Midbrain (tissue), 1 donor: ENCODE data around the gene GUCY2C.
A peak's percentile ranks its signal among the peaks of the same experiment; 100 is the strongest.
"Not testable (repeated sequence)": the region's sequence is repeated elsewhere in the genome, so short reads cannot be mapped to it uniquely, and the experiment has no call there.

Source experiments
- DNase-seq: peaks from one replicate; lab custom pipeline; 2025; lab: John Stamatoyannopoulos, UW

The GUCY2C gene

DNA sequence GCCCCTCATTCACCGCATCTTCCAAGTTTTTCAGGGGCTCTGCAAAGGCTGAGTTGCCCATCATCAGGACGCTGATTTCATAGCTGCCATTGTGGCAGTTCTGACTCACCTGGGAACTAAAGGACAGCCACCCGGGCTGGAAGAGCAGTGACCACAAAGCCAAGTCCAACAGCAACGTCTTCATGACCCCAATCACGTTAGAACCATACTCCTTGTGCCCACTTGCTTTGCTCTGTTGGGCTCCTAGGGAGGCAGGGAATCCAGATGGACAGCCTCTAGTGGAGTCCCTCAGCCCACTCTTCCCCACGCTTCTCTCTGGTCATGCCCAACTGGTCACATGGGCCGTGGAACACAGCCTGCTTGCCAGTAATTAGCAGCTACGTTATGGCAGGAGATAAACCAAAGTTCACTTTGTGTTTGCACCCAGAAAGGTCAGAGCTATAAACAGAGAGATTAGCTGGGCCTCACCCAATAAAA lies at the start of gene GUCY2C:
TSS of gene GUCY2C (minus strand) at position 335 of the 477 bp plus-strand sequence. CDS start at position 184, 151 bp downstream.
- DNase-seq: no peak

DNA sequence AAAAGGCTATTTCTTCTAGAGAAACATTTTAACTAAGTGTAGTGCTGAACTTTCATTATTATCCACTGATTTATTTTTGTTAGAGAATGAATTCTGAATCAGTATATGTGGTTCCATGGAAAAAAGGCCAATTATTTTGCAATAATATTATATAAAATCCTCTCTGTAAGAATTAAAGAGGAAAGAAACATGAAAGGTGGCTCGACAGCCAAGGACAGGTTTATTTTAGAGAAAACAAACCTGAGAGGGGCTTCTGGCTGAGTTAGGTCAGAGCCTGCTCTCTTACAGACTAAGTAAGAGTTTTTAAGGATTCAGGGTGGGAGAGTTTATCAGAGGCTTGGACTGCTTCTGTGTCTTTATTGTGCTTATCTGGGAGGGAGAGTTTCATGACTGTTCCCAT lies 46.7 kb upstream of the GUCY2C start:
- no peak for DNase-seq

DNA sequence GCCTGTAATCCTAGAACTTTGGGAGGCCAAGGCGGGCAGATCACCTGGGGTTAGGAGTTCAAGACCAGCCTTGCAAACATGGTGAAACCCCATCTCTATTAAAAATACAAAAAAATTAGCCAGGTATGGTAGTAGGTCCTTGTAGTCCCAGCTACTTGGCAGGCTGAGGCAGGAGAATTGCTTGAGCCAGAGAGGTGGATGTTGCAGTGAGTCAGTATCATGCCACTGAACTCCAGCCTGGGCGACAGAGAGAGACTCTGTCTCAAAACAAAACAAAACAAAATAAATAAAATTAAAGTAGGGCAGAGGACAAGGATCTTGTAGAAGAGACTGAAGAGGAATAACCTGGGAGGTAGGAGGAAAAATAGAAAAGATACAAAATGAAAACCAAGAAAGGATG lies 45.5 kb upstream of the GUCY2C start:
- DNase-seq: no peak

DNA sequence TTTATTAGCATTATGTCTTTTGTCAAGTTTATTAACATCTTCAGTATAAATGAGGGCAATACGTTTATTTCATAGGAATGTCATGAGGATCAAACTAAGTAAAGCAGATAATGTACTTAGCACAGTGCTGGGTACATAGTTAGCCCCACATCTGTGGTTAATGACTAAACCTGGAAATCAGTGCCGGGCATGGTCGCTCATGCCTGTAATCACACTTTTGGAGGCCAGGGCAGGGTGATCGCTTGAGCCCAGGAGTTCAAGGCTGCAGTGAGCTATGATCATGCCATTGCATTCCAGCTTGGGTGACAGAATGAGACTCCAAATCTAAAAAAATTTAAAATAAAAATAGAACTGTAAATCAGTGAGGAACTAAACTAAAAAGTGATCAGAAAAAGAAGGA lies 44.8 kb upstream of the GUCY2C start:
- no peak for DNase-seq

DNA sequence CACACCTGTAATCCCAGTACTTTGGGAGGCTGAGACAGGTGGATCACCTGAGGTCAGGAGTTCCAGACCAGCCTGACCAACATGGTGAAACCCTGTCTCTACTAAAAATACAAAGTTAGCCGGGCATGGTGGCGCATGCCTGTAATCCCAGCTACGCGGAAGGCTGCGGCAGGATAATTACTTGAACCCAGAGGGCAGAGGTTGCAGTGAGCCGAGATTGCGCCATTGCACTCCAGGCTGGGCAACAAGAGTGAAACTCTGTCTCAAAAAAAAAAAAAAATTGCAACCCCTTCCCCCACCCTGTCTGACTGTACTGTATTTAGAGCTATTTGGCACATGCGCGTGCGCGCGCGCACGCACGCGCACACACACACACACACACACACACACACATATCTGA lies 40.0 kb upstream of the GUCY2C start:
- DNase-seq: not testable (repeated sequence)

DNA sequence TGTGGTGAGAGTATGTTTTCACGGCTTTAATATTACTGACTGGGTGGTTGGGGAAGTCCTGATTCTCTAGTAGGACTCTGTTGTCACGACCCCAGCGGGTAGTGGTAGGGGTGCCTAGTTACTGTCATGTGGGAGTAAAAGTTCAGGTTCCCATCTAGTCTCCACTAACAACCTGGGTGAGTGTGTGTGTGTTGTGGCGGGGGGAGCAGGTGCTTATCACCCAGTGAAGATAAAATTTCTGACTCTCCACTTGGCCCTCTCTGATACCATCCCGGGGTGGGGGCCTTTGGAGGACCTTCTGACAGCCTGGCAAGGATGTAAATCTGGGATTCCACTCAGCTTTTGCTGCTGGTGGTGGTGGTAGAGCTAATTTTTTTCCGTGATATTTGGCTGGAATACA lies 35.4 kb upstream of the GUCY2C start:
- DNase-seq: no peak

DNA sequence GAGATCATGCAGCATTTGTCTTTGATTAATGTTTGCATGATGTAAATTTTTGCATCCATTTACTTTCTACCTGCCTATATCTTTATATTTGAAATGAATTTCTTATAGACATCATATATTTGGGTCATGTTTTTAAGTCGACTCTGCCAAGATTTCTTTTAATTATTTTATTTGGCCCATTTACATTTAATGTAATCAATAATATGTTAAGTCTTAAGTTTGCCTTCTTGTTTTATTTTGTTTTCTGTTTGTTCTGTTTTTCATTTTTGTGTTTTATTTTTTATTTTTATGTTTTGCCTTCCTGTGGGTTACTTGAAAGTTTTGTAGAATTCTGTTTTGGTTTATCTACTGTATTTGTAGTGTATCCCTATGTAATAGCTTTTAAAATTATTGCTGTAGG lies 33.2 kb upstream of the GUCY2C start:
- DNase-seq: no peak

DNA sequence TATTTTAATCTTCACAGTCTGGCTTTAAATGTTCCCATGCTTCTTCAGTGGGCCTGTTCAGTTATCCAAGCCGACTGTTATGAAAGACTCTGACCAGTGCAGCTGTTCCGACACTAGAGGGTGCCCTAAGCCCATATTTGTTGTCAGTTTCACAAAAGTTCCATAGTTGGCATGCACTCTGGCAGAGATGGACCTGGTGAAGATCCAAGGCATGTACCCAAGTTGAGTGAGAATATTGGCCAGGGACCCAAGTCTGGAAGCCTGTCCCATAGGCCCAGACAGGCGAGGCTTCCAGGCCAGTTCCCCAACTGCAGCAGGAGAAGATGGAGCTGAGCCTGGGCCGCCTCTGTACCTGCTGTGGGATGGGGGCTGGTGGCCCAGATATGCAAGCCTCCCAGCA lies 27.4 kb upstream of the GUCY2C start:
- DNase-seq: peak; percentile 7

- peak; percentile 33 for DNase-seq
Observed at GRCh38 chr12:14716848-14717444, 20.5 kb upstream of the GUCY2C start.

GRCh38 chr12:14714437-14714836 lies 18.0 kb upstream of the GUCY2C start:
- DNase-seq: no peak

DNA sequence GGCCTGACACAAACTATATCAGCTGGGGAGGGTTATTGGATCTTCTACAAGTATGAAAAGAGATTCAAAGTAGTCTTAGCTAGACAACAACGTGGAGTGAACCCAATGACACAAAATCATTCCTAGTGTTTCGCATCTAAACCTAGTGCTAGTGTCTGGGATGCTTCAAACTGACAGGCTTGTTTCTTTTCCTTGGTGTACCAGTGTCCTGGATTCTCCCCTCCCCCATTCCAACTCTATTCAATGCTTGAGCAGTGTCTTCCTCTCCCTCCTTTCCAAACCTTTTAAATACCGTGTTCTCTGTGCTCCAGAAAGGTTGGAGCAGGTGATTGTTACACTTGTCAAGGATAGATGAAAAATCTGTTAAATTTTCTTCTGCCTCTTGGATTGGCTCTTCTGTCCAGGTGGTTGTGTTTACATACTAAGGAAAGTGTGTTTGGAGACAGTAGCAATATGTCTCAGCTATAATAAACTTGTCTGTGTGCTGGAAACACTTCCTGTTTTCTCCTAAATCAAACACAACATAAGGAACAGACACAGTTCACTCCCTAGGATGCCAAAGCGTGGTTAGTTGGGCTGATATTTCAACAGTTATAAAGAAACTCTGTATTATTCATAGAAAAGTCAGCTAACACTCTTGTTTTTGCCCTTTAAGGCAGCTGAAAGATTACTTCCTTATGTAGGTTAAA lies 14.4 kb upstream of the GUCY2C start:
- no peak for DNase-seq

DNA sequence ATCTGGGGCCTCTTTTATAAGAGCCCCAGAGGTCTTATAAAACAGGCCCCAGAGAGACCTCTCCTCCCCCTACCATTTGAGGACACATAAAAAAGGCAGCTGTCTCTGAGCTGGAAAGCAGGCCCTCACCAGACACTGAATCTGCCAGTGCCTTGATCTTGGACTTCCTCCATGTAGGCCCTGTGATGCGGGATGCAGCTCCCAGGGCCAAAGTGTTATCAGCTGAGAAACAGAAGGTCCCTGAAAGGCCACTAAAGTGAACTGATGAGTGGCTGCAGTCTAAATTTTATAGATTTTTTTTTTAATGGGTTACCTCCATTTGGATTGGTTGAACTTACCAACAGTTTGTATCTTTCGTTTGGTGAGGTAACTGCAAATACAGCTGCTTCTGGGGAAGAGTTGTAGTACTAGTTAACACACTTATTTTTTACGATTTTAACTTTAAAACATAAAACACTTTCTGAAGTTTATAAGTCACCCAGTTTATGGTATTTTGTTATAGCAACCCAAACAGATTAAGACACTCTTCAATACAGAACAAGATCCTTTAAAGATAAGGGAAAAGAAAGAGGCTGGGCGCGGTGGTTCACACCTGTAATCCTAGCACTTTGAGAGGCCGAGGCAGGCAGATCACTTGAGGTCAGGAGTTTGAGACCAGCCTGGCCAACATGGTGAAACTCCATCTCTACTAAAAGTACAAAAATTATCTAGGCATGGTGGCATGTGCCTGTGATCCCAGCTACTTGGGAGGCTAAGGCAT lies 5.6 kb upstream of the GUCY2C start:
- DNase-seq: no peak

DNA sequence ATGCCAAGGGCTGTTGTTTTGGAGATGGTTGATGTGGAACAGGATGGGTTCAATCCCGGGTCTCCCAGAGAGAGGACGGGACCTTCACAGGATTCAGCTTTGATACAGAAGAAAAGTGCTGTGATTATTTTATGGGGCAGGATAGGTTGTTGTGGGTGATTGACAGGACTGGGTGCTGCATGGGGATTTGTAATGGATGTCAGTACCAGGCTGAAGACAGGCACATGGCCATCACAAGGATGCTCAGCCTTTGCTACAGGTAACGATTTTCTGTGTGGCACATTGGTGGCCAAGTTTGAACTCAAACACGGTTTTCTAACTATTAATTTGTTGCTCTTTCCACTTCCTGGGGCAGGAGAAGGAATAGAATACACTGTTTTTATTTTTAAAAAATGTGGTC lies 4.5 kb upstream of the GUCY2C start:
- DNase-seq: no peak

- DNase-seq: no peak
Observed at GRCh38 chr12:14699923-14700322, 3.5 kb upstream of the GUCY2C start.

DNA sequence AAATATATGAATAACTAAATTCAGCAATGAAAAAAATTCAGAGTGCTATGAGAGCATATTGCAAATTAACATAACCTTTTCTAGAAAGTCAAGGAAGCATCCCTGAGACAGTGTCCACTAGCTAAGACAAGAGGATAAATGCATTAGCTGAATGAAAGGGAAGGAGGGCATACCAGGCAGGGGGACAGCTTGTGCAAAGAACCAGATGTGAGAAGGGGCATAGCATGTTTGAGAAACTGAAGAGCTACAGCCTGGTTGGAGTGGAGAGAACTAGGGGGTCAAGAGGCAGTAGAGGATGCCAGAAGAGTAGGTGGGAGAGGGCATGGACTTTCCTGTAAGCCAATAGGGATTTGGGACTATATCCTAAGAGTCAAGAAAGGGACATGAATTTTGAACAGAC lies 2.2 kb upstream of the GUCY2C start:
- no peak for DNase-seq

GRCh38 chr12:14695715-14696141 lies 671 bp downstream of the GUCY2C start:
- DNase-seq: no peak

- DNase-seq: no peak
Observed at GRCh38 chr12:14694970-14695369, 1.4 kb downstream of the GUCY2C start.

GRCh38 chr12:14694145-14694714 lies 2.2 kb downstream of the GUCY2C start:
- DNase-seq: no peak

DNA sequence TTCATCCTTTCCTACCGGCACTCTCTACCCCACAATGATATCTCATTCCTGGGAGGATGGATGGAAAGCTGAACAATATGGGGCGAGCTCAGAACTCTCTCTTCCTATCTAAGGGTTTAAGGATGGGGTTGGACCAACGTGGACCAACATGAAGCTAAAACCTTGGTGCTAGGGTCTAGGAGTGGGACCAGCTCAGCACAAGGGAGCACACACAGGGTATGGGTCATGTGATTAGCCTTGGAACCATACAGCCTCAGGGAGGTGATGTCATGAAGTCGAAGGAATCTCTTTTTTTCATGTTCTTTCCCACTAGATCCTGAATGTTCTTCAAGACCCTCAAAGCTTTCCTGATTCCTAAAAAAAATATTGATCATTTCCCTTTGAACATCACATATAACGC lies 3.3 kb downstream of the GUCY2C start:
- DNase-seq: no peak

- peak; percentile 20 for DNase-seq
Observed at GRCh38 chr12:14691560-14691959, 4.8 kb downstream of the GUCY2C start.

GRCh38 chr12:14689996-14690395 lies 6.4 kb downstream of the GUCY2C start:
- DNase-seq: no peak

DNA sequence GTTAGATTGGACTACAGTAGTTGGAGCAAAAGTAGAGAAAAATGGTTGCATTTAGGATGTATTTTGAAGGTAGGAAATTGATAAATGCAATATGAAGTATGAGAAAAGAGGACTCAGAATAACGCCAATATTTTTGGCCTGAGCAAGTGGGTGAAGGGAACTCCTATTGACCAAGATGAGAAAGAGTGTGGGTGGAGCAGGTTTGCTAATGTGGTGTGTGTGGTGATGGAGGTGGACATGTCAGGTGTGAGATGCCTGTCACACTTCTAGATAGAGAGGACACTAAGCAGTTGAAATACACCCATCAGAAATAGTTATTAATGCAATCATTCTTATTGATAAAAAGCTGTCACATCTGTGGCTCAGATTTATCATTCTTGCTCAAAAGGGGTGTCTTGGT lies 7.3 kb downstream of the GUCY2C start:
- no peak for DNase-seq

DNA sequence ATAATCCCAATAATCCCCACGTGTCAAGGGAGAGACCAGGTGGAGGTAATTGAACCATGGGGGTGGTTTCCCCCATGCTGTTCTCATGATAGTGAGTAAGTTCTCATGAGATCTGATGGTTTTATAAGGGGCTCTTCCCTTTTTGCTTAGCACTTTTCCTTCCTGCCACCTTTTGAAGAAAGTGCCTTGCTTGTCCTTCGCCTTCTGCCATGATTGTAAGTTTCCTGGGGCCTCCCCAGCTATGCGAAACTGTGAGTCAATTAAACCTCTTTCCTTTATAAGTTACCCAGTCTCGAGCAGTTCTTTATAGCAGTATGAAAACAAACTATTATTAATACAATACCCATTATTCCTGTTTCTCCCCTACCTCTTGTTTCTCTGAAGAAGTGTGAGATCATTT lies 14.2 kb downstream of the GUCY2C start:
- not testable (repeated sequence) for DNase-seq
